Measurements from ENCODE around the gene CSNK1G2. TPM values are rescaled to one million over a fixed set of nuclear protein-coding genes. Genes with fewer than 3 reads are reported as not detected.
A peak's percentile ranks its signal among the peaks of the same experiment; 100 is the strongest.

CSNK1G2 gene
- total RNA-seq, 1 donor from 2014 or later: 70.6 TPM

- no peak for DNase-seq (ENCODE audit: low read depth)
Measured at GRCh38 chr19:1962674-1963073, 21.7 kb downstream of the CSNK1G2 start.

DNA sequence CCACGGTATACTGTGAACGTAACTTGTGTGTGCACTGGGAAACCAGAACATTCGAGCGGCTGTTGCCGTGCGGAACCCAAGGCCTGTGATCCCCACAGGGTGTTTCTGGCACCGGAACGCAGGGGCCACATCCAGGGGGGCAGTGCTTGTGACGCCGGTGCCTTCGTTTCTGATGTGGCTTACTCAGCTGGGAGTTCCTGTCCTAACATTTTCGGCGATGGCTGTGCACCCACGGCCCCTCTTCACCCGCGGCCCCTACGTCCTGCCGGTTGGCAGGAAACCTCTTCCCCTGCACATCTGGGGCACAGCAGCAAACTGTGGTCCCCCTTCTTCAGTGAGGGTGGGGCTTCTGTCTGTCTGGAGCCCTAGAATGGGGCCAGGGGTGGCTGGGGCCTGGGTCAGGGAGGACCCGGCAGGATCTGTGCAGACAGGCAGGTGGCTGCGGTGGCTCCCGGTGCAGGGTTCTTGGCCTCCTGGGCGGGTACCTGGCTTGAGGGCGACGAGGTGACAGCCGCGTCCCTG, 26.2 kb downstream of the CSNK1G2 start:
- DNase-seq (ENCODE audit: low read depth): no peak

GRCh38 chr19:1968279-1969175, 27.6 kb downstream of the CSNK1G2 start:
- DNase-seq (ENCODE audit: low read depth): no peak

GRCh38 chr19:1969176-1970002, 28.4 kb downstream of the CSNK1G2 start:
- DNase-seq (ENCODE audit: low read depth): no peak

DNA sequence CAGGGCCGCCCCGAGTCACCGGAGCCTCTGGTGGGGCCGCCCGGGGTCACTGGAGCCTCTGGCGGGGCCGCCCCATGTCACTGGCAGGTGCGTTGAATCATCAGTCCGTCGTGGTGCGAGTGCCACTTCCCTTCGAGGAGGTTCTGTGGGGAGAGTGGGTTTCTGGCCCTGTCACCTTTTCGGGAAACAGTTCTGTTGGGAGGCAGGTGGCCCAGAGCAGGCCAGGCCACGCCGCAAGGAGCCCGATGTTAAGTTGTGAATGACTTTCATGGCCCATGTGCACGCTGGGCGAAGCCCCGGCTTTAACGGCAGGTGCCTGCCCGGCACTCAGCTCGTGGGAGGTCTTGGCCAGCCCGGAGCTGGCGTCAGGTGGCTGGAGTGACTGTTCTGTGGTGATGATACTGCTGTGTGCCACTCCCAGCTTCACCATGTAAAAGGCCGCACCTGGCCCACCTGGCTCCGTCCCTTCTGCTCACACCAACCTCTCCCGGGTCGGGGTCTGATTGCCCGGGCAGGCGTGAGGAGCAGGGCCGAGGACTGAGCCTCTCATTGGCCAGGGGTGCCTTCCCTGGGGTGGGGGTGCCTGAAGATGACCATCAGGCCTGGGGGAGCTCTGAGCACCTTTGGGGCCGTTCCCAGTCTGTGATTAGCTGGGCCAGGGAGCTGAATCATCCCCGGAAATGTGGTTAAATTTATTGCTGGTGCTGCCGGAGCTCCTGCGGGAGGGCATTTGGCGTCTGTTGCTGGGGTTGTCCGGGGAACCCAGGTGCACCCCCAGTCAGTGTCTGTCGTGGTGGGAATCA, 29.2 kb downstream of the CSNK1G2 start:
- DNase-seq (ENCODE audit: low read depth): peak; percentile 48

- DNase-seq (ENCODE audit: low read depth): peak; percentile 70
Measured at GRCh38 chr19:1970806-1971502, 30.0 kb downstream of the CSNK1G2 start.

DNA sequence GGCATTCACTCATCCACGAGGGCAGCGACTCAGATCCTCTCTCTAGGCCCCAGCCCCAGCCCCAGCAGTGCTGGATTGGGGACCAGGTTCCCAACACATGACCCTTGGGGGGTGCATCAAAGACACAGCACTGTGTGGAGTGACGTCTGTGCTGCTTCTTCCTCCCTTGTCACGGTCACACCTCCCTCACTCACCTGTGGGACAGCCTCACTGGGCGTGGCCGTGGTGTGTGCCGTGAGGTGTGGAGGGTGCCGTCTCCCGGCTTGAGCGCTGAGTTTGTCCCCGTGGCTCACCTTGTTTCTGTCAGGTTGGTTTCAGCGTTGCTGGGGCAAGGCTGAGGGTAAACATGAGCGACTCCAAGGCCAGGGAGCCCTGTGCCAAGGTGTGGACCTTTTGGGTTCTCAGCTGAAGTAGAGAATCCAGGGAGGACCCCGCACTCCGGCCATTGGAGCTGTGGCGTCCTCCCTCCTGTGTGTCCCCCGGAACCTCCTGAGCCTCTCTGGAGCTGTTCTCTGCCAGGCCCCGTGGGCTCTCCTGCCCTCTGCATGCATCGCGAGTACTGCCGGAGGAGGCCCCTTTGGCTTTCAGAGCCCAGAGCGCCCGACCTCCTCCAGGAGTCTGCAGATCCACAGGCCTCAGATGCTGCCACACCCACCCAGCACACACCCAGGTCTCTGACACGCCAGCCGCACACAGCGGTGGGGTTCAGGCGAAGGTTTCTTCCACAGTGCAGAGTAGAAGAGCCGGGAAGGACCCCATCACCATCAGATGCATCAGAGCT, 33.6 kb downstream of the CSNK1G2 start:
- no peak for DNase-seq (ENCODE audit: low read depth)

DNA sequence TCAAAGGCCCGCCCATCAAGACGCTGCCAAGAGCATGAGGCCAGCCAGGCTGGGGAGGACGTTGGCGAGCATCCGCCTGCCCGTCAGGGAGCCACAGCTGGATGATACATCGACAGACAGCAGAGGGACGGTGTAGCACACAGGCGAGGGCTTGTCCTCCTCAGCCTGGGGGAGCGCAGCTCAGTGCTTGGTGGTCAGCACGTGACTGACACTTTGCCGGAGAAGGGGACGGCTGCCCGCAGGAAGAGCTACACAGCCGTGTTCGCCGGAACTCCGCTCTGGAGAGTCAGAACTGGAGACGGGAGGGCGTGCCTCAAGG, 34.1 kb downstream of the CSNK1G2 start:
- no peak for DNase-seq (ENCODE audit: low read depth)

DNA sequence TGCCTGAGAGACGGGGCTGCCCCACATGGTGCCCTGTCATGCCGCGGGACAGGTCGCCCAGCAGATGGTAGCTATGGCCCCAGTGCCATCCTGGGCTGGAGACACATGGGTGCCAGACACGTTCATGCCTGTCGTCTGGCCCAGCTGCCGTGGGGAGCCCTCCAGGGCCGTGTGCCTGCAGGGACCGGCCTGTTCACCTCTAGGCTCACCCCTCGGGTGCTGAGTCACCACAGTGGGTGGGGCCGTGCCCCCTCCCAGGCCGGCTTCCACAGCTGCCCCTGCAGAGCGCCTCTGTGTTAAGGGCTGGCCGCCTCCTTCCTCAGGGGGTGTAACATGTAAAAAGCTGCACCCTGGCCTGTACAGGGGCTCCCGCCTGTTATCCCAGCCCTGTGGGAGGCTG, 36.1 kb downstream of the CSNK1G2 start:
- no peak for DNase-seq (ENCODE audit: low read depth)

GRCh38 chr19:1978346-1978894, 37.4 kb downstream of the CSNK1G2 start:
- no peak for DNase-seq (ENCODE audit: low read depth)

- no peak for DNase-seq (ENCODE audit: low read depth)
Measured at GRCh38 chr19:1979017-1979416, 38.0 kb downstream of the CSNK1G2 start.

DNA sequence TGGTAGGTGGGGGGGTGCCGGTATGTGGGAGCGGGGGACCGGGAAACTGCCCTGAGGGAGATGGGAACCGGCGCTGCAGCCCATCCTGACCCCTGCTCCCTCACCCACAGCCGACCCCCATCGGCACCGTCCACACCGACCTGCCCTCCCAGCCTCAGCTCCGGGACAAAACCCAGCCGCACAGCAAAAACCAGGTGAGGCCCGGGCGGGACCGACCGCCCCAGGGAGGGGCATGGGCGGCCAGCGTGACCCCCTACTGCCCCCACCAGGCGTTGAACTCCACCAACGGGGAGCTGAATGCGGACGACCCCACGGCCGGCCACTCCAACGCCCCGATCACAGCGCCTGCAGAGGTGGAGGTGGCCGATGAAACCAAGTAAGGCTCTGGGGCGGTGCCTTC, 38.7 kb downstream of the CSNK1G2 start:
- DNase-seq (ENCODE audit: low read depth): no peak

DNA sequence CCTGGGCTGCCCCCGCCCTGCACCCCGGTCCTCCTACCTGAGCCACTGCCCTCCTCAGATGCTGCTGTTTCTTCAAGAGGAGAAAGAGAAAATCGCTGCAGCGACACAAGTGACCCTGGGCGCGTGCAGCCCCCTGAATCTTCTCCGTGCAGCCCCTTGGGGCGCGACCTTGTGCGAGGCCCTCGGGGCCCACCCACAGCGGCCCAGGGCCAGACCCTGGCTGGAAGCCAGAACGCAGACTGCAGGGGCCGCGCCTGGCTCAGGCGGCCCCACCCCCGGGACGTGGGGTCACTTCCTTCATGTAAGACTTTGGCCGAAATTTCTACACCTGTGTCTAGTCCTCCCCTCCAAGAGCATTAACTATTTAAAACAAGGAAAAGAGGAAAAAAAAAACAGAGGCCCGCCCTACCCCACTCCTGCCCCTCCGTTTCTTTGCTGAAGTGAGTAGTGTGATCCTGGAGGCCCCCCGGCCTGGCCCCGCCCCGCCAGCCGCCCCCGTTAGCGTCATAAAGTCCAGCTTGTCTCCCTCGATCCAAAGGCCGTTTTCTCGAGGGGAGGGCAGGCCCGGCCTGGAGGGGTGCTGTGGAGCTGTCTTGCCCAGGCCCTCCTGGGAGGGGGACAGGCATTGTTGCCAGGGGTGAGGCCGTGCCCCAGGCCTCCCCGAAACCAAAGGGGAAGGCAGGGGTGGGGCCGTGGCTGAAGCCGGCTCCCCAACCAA, 39.3 kb downstream of the CSNK1G2 start:
- DNase-seq (ENCODE audit: low read depth): no peak

GRCh38 chr19:1980809-1981181, 39.8 kb downstream of the CSNK1G2 start:
- no peak for DNase-seq (ENCODE audit: low read depth)

DNA sequence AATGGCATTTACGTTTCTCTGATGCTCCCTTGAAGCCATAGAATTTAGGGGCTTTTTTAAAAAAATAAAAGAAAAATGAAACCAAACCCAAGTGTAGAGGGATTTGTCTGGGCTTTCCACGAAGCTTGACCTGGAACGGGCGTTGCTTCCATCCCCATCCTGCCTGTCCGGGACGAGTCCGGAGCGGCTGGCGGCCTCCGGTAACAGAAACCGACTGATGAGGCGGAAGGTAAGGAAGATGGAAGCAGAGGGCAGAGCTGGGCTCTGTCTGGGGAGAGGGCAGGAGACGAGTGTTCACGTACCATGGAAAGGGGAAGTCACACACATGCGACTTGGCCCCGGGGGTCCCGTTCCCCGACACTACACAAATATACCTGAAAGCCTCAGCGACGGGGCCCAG, 40.3 kb downstream of the CSNK1G2 start:
- no peak for DNase-seq (ENCODE audit: low read depth)

GRCh38 chr19:1984357-1984756, 43.4 kb downstream of the CSNK1G2 start:
- DNase-seq (ENCODE audit: low read depth): no peak

DNA sequence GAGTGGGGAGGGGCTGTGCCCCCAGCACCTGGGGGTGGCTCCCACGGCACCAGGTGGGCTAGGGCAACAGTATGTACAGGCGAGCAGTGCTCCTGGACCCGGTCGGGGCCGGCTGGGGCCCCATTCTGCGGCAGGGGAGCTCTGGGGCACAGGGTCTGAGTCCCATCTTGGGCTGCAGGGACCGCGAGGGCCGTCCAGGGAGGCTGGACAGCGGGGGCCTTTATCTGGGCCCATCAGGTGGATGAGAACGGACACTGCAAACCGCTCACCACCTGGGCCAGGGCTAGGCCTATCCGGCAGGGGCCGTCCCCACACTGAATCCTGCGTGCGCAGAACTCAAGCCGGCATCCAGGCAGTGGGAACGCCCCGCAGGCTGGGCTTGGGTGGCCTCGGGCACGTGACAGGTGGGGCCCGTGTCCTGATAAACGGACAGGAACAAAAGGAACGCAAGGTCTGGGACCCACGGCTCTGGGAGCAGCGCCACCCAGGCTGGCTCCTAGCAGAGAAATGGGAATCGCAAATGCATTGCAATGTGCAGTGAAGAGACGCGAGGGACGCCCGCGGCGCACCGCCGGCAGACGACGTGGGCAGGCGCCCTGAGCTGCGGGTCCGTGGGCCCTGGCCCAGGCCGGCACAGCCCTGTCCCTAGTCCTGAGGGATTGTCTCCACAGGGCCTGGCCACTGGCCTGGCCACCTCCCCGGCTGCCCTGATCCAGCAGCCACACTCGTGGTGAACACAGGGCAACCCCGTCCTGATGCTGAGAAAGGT, 44.8 kb downstream of the CSNK1G2 start:
- DNase-seq (ENCODE audit: low read depth): no peak
